ENCODE results near the gene ARID5A. TPM values are rescaled to one million over a fixed set of nuclear protein-coding genes. Genes with fewer than 3 reads are reported as not detected.
A peak's percentile ranks its signal among the peaks of the same experiment; 100 is the strongest.

The ARID5A gene
- total and polyA plus RNA-seq, 7 experiments from 2014 or later, result 52.2 to 182 (median 111) TPM

DNA sequence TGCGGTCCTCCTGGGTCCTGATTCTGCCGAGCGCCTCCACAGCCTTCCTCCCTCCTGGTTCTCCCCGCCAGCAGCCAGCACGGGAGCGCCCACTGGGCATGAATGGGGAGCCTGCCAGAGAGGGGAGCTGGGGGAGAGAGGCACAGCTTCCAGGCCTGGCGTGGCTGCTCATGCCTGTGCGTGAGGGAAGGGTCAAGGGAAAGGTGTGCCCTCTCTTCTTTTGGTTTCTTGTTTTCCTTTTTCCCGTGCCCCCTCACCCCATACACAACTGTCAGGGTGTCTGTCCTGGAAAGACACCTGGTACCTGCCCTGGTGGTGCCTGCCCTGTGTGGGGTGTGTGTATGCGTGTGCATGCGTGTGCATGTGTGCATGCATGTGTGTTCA is 26.7 kb upstream of the ARID5A start:
- DNase-seq, result no peak
- Mint-ChIP-seq H3K27me3 (peaks cover 3 to 25% (median 17%) of the 10 kb centered on the region in 5 donors), H3K27ac (peak overlapping the region in 3 of 9 donors; percentile 25 to 69 (median 66)), H3K4me3 (no peak overlapping the region), H3K9me3 (no peaks in the 10 kb centered on the region), H3K4me1 (peaks cover 8 to 51% (median 13%) of the 10 kb centered on the region in 7 donors), H3K36me3 (no peaks in the 10 kb centered on the region)
- H3K36me3 ChIP-seq (ENCODE audit: control insufficient read depth in 2 of 3, insufficient read depth in 3 of 3, low read length in 3 of 3), result no peaks in the 10 kb centered on the region
- H3K27ac ChIP-seq (ENCODE audit: low read depth, low read length), result no peak overlapping the region
- ChIA-PET POLR2A (interaction anchor here (0.8 to 5.7 kb wide), 4 partner anchors 15 to 205 kb away, joined by 3 to 28 read pairs (median 3); partner anchors contain the start of gene SNRNP200), CTCF (interaction anchor here (0.7 to 4.4 kb wide), 2 partner anchors 103 to 363 kb away, joined by 4 to 28 read pairs; no protein-coding TSS in a partner anchor)
- no peaks in the 10 kb centered on the region for H3K27me3 ChIP-seq (ENCODE audit: control insufficient read depth in 2 of 2, insufficient read depth in 2 of 2, low read length in 2 of 2)
- no peak overlapping the region for H3K4me3 ChIP-seq (ENCODE audit: low read length)
- no peaks in the 10 kb centered on the region for H3K9me3 ChIP-seq (ENCODE audit: control insufficient read depth in 2 of 3, low read length in 3 of 3)
- no peak for ATAC-seq
- H3K4me1 ChIP-seq (ENCODE audit: control insufficient read depth in 2 of 2, insufficient read depth in 2 of 2, low read length in 2 of 2), result peaks cover 3 to 4% of the 10 kb centered on the region in 2 donors
- intact Hi-C loops (cut with micrococcal nuclease), result loop anchor here (1.0 to 5.0 kb wide), 4 partner anchors 15 to 153 kb away; no protein-coding TSS in a partner anchor

GRCh38 chr2:96510931-96511595 is 25.5 kb upstream of the ARID5A start:
- no peaks in the 10 kb centered on the region for H3K9me3 ChIP-seq (ENCODE audit: control insufficient read depth in 2 of 3, low read length in 3 of 3)
- peaks cover 3 to 4% of the 10 kb centered on the region in 2 donors for H3K4me1 ChIP-seq (ENCODE audit: control insufficient read depth in 2 of 2, insufficient read depth in 2 of 2, low read length in 2 of 2)
- POLR2A ChIA-PET, result no interaction called here
- Mint-ChIP-seq H3K27ac (peak overlapping the region in 1 of 9 donors; percentile 7), H3K4me1 (peaks cover 8 to 41% (median 13%) of the 10 kb centered on the region in 7 donors), H3K36me3 (peaks cover 0 to 3% (median 0%) of the 10 kb centered on the region in 5 donors), H3K4me3 (no peak overlapping the region), H3K9me3 (peaks cover 0 to 4% (median 0%) of the 10 kb centered on the region in 11 donors), H3K27me3 (peaks cover 3 to 25% (median 17%) of the 10 kb centered on the region in 5 donors)
- H3K27me3 ChIP-seq (ENCODE audit: control insufficient read depth in 2 of 2, insufficient read depth in 2 of 2, low read length in 2 of 2), result no peaks in the 10 kb centered on the region
- ATAC-seq (no peak), DNase-seq (no peak)
- intact Hi-C loops (cut with micrococcal nuclease), result no loop called here
- CTCF ChIA-PET, result interaction anchor here (0.8 to 4.4 kb wide), 4 partner anchors 8 to 144 kb away, joined by 3 to 28 read pairs (median 3); no protein-coding TSS in a partner anchor
- no peaks in the 10 kb centered on the region for H3K36me3 ChIP-seq (ENCODE audit: control insufficient read depth in 2 of 3, insufficient read depth in 3 of 3, low read length in 3 of 3)
- no peak overlapping the region for H3K4me3 ChIP-seq (ENCODE audit: low read length)
- no peak overlapping the region for H3K27ac ChIP-seq (ENCODE audit: low read depth, low read length)

DNA sequence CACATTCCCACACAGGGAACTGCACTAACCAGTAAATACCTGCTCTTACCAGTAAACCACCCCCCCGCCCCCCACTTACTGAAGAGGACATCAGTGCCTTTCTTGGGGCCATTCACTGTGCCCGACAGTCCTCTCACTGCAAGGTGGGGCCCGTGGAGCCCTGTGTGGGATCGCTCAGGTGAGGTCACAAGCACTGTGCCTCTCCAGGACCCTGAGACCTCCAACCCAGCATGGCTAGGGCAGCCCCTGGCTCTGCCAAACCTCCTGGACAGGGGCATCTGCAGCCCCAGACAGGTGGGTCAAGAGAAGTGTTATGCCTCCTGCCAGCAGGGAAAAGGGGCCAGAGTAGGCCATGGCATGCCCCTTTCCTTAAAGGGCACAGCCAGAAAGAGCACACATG is 24.7 kb upstream of the ARID5A start:
- no peak overlapping the region for H3K27ac Mint-ChIP-seq

DNA sequence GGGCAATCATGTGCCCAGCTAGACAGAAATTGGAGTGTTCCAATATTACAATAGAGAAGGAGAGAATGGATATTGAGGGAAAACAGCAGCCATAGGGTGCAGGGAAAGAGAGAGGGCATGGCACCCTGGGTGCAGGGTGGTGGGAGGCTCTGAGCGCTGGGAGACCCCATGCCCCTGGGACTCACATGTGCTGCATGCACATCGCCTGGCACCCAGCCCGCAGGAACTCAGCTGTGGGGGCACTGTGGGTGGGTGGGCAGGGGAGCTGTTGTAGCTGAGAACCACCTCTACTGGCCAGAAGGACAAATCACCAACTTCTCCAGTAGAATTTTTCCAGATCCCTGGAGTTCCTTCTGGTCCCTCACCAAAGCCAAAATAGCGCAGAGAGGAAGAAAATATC is 24.2 kb upstream of the ARID5A start:
- DNase-seq (no peak), ATAC-seq (no peak)
- Mint-ChIP-seq H3K27me3 (peaks cover 3 to 25% (median 17%) of the 10 kb centered on the region in 5 donors), H3K36me3 (peaks cover 0 to 12% (median 4%) of the 10 kb centered on the region in 5 donors), H3K27ac (no peak overlapping the region), H3K9me3 (peaks cover 0 to 15% (median 5%) of the 10 kb centered on the region in 11 donors), H3K4me3 (no peak overlapping the region), H3K4me1 (peaks cover 8 to 30% (median 13%) of the 10 kb centered on the region in 7 donors)
- H3K27ac ChIP-seq (ENCODE audit: low read depth, low read length), result no peak overlapping the region
- ChIA-PET CTCF (interaction anchor here (1.3 kb wide), 1 partner anchor 106 kb away, joined by 5 read pairs; no protein-coding TSS in a partner anchor), POLR2A (interaction anchor here (0.5 kb wide), 1 partner anchor 17 kb away, joined by 3 read pairs; no protein-coding TSS in a partner anchor)
- H3K4me3 ChIP-seq (ENCODE audit: low read length), result no peak overlapping the region
- H3K36me3 ChIP-seq (ENCODE audit: control insufficient read depth in 2 of 3, insufficient read depth in 3 of 3, low read length in 3 of 3), result no peaks in the 10 kb centered on the region
- no peaks in the 10 kb centered on the region for H3K9me3 ChIP-seq (ENCODE audit: control insufficient read depth in 2 of 3, low read length in 3 of 3)
- no peaks in the 10 kb centered on the region for H3K27me3 ChIP-seq (ENCODE audit: control insufficient read depth in 2 of 2, insufficient read depth in 2 of 2, low read length in 2 of 2)
- intact Hi-C loops (cut with micrococcal nuclease), result no loop called here
- H3K4me1 ChIP-seq (ENCODE audit: control insufficient read depth in 2 of 2, insufficient read depth in 2 of 2, low read length in 2 of 2), result peaks cover 3 to 4% of the 10 kb centered on the region in 2 donors

More for the DNA sequence above, 24.7 kb upstream of the ARID5A start:
- H3K4me3 Mint-ChIP-seq, result no peak overlapping the region
- H3K4me1 Mint-ChIP-seq, result peaks cover 8 to 33% (median 13%) of the 10 kb centered on the region in 7 donors
- H3K36me3 Mint-ChIP-seq, result peaks cover 0 to 8% (median 0%) of the 10 kb centered on the region in 5 donors
- CTCF ChIA-PET, result interaction anchor here (1.3 kb wide), 1 partner anchor 105 kb away, joined by 5 read pairs; no protein-coding TSS in a partner anchor
- intact Hi-C loops (cut with micrococcal nuclease), result no loop called here
- POLR2A ChIA-PET, result no interaction called here
- no peaks in the 10 kb centered on the region for H3K27me3 ChIP-seq (ENCODE audit: control insufficient read depth in 2 of 2, insufficient read depth in 2 of 2, low read length in 2 of 2)
- ATAC-seq (no peak), DNase-seq (no peak)
- no peak overlapping the region for H3K4me3 ChIP-seq (ENCODE audit: low read length)
- peaks cover 0 to 11% (median under 1%) of the 10 kb centered on the region in 11 donors for H3K9me3 Mint-ChIP-seq
- H3K27ac ChIP-seq (ENCODE audit: low read depth, low read length), result no peak overlapping the region
- H3K4me1 ChIP-seq (ENCODE audit: control insufficient read depth in 2 of 2, insufficient read depth in 2 of 2, low read length in 2 of 2), result peaks cover 3 to 4% of the 10 kb centered on the region in 2 donors
- peaks cover 3 to 25% (median 17%) of the 10 kb centered on the region in 5 donors for H3K27me3 Mint-ChIP-seq
- H3K9me3 ChIP-seq (ENCODE audit: control insufficient read depth in 2 of 3, low read length in 3 of 3), result no peaks in the 10 kb centered on the region
- no peaks in the 10 kb centered on the region for H3K36me3 ChIP-seq (ENCODE audit: control insufficient read depth in 2 of 3, insufficient read depth in 3 of 3, low read length in 3 of 3)

- no peak overlapping the region for H3K27ac Mint-ChIP-seq
- H3K9me3 Mint-ChIP-seq, result peaks cover 0 to 16% (median 6%) of the 10 kb centered on the region in 11 donors
- H3K4me1 Mint-ChIP-seq, result peaks cover 0 to 17% (median 0%) of the 10 kb centered on the region in 7 donors
- H3K4me1 ChIP-seq (ENCODE audit: control insufficient read depth in 2 of 2, insufficient read depth in 2 of 2, low read length in 2 of 2), result no peaks in the 10 kb centered on the region
- no peak for DNase-seq
- H3K9me3 ChIP-seq (ENCODE audit: control insufficient read depth in 2 of 3, low read length in 3 of 3), result no peaks in the 10 kb centered on the region
- no peak overlapping the region for H3K4me3 ChIP-seq (ENCODE audit: low read length)
- intact Hi-C loops (cut with micrococcal nuclease), result no loop called here
- H3K27me3 ChIP-seq (ENCODE audit: control insufficient read depth in 2 of 2, insufficient read depth in 2 of 2, low read length in 2 of 2), result no peaks in the 10 kb centered on the region
- ChIA-PET POLR2A (no interaction called here), CTCF (no interaction called here)
- H3K27ac ChIP-seq (ENCODE audit: low read depth, low read length), result no peak overlapping the region
- no peak for ATAC-seq
- no peak overlapping the region for H3K4me3 Mint-ChIP-seq
- peaks cover 3 to 18% (median 10%) of the 10 kb centered on the region in 5 donors for H3K27me3 Mint-ChIP-seq
- peaks cover 0 to 23% (median 4%) of the 10 kb centered on the region in 5 donors for H3K36me3 Mint-ChIP-seq
- H3K36me3 ChIP-seq (ENCODE audit: control insufficient read depth in 2 of 3, insufficient read depth in 3 of 3, low read length in 3 of 3), result no peaks in the 10 kb centered on the region
Observed at GRCh38 chr2:96514521-96514920, 22.0 kb upstream of the ARID5A start.

DNA sequence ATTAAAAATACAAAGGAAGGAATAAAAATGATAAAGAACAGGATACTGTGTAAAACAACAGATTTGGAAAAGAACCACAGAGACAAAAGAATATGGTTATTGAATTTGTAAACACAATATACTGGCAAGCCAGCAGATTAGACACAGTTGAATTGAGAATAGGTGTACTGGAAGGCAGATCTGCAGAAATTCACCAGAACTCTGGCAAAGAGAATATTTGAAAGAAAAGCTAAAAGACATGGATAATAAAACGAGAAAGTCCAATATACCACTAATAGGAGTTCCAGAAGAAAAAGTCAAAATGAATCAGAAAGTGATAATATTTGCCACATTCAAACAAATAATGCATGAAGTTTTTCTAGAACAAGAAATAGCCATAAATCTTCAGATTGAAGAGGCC is 19.5 kb upstream of the ARID5A start:
- H3K4me3 Mint-ChIP-seq, result no peak overlapping the region
- H3K4me1 ChIP-seq (ENCODE audit: control insufficient read depth in 2 of 2, insufficient read depth in 2 of 2, low read length in 2 of 2), result no peaks in the 10 kb centered on the region
- H3K27me3 ChIP-seq (ENCODE audit: control insufficient read depth in 2 of 2, insufficient read depth in 2 of 2, low read length in 2 of 2), result no peaks in the 10 kb centered on the region
- ChIA-PET POLR2A (interaction anchor here (2.8 kb wide), 1 partner anchor 21 kb away, joined by 10 read pairs; no protein-coding TSS in a partner anchor), CTCF (interaction anchor here (0.8 to 1.4 kb wide), 2 partner anchors 15 to 110 kb away, joined by 3 to 4 read pairs; no protein-coding TSS in a partner anchor)
- peaks cover 0 to 16% (median 6%) of the 10 kb centered on the region in 11 donors for H3K9me3 Mint-ChIP-seq
- H3K27ac Mint-ChIP-seq, result no peak overlapping the region
- H3K27ac ChIP-seq (ENCODE audit: low read depth, low read length), result no peak overlapping the region
- H3K27me3 Mint-ChIP-seq, result no peaks in the 10 kb centered on the region
- peaks cover 0 to 25% (median 4%) of the 10 kb centered on the region in 5 donors for H3K36me3 Mint-ChIP-seq
- DNase-seq (no peak), ATAC-seq (no peak)
- intact Hi-C loops (cut with micrococcal nuclease), result no loop called here
- H3K9me3 ChIP-seq (ENCODE audit: control insufficient read depth in 2 of 3, low read length in 3 of 3), result no peaks in the 10 kb centered on the region
- H3K4me1 Mint-ChIP-seq, result peaks cover 0 to 16% (median 0%) of the 10 kb centered on the region in 7 donors
- no peak overlapping the region for H3K4me3 ChIP-seq (ENCODE audit: low read length)
- H3K36me3 ChIP-seq (ENCODE audit: control insufficient read depth in 2 of 3, insufficient read depth in 3 of 3, low read length in 3 of 3), result no peaks in the 10 kb centered on the region

Data from naive thymus-derived CD4-positive, alpha-beta T cell (primary cell).